ENCODE data around the gene TMEM164.
A peak's percentile ranks its signal among the peaks of the same experiment; 100 is the strongest.

TMEM164 gene

DNA sequence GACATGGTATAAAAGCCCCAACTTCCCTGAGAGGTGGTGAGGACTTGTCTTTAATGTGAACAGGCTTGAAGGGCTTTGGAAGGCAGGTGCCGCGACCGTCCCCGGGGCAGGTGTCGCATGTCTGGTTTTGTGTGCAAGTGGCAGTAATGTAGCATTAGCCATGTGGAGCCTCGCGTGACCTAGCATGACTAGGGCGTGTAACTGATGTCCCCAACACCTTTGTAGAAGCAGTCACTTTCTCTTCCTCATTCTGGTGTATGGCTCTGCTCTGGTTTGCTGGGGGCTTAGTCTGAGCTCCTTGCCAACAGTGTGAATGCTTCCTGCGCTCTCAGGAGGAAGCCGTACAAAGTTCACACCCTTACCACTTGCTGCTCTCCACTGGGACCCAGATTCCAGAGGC lies 169.3 kb downstream of the TMEM164 start:
- no peak for DNase-seq

DNA sequence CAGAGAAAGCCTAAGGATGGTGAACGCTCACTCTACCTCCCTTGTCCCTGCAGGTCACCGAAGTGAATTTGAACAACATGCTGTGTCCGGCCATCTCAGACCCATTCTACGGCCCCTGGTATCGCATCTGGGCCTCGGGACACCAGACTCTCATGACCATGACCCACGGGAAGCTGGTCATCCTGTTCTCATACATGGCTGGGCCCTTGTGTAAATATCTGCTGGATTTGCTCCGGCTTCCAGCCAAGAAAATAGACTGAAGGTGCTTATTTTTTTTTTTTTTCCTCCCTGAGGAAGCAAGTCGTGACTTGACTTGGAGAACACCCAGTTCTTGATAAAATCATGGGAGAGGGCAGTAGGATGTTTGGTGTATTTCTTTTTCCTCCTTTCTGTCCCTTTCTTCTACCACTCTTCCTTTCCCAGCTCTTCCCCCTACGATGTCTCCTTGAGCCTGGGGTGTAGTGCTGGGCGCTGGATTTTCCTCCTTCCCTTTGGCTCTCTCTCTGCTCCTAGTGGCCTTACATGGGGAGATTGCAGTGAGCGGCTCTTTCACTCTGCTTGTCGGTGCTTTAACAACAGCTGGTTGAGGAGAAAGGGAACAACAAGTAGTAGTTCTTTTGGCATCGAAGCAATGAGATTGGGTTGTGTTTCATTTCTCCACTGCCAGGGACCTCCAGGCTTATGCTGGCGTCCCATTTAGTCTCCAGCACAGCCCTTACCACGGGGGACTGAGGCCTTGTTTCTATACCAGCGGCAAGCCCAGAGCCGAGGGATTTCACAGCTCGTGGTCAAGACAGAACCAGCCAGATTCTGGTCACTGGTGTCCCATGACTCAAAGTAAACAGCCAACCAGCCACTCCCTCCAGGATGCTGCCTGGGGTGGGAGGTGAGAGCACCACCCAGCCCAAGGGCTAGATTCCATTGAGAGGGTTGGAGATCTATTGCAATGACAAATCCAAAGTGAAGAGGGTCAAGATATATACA lies 170.6 kb downstream of the TMEM164 start:
- DNase-seq: no peak

DNA sequence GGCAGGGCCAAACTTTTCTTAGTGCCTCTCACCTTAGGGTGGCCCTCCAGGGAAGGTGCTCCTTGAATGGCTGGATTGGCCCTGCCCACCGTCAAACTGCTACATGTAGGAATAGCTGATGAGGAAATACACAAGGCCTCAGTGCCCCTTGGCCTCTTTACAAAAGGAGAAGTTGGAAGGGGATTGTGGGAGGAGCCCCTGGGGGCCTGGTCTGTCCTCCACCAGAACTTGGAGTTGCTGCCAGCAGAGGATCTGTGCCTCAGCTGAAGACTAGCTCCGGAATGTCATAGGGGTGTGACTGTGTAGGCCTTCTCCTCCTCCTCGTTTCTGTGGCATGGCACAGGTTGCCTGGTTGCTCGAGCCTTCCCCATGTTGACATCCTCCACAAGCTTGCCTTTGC lies 172.2 kb downstream of the TMEM164 start:
- no peak for DNase-seq

DNA sequence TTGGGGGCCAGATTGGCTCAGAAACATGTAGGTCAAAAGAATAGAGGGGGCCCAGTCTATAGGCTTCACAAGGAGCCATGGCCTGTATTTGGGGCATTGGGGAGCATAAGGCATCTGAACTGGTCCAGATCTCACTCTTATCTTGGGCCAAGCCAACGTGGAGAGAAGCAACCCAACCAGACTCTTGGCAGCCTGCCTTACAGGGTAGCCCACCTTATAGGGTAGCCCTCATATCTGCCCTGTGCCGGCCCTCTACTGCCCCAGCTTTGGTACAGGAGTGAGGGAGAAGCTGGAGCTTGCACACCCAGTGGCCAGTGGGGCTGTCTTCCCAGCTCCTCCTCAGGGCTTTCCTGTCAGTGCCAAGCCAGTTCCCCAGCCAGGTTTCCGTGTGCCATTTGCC lies 172.8 kb downstream of the TMEM164 start:
- DNase-seq: no peak

DNA sequence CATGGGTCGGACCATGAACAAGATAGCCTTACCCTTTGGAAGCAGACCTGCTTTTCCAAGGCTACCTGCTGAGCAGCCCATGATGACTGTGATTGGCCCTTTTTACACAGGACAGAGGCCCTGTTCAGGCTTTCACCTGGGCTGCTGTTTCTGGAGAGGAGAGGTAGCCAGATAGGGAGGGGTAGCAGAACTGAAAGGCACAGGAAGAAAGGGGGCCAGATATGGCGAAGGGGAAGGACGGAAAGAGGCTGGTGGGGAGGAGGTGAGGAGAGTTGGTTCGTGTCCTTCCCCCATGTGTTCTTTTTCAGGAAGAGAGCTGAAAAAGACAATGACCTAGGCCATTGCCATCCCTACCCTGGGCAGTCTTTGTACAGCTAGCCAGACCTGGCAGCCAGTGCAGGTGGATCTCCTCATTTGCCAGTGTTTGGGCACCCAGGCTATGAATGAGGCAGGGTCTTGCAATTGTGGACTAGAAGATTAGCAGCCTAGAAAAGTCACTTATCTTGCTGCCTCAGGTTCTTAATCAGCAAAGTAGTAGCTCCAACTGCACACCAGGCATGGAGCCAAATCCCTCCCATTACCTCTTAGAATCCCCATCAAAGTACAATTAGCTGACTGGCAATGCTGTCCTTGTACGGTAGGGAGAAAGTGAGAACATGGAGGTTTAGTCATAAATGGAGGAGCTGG lies 175.4 kb downstream of the TMEM164 start:
- DNase-seq: no peak

DNA sequence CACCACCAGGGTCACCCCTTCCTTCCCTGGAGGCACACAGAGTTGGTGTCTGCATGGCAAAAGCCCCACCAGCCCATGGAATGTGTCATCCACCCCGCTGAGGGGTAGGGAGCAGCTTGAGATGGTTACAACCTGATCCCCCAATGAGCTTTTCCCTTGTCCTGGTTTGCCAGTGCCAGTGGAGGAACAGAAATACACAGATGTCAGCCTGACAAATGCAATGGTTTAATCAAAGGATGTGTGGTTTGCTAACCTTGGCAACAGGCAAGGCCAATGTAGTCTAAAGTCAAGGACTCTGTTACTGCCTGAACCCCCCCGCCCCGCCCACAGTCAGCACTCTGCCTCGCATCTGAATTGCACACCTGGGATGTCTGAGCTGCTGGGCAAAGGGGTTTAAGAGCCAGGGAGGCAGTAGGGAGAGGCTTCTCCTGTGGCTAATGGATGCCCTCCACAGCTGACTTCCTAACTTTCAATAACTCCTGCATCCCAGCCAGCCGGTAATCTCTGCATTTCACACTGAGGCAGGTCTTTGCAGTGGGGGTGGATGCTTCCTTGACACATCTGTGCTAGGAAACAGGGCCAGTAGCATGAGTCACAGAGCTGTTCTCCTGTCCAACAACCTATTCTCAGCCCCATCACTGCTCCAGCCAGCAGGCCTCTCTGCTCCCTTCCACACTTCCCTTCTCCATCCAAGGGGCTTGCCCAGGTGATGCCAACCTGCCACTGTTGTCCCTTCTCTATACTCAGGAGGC lies 177.4 kb downstream of the TMEM164 start:
- no peak for DNase-seq

DNA sequence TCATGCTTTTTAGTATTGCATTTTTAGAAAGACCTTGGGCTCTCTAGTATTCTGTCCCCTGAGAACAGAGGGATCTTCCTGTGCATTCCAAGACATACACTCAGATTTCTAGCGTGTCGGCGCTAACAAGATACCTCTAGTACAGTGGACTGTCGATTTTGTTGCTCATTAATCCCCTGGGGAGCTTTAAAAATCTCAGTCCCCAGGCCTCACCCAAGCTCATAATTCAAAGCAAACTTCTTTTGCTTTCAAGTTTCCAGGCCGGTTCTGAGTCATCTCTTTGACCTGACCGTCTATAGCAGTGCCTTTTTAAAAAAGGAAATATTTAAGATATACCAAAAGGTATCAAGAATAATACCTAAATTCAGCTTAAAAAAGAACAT lies 178.0 kb downstream of the TMEM164 start:
- no peak for DNase-seq

DNA sequence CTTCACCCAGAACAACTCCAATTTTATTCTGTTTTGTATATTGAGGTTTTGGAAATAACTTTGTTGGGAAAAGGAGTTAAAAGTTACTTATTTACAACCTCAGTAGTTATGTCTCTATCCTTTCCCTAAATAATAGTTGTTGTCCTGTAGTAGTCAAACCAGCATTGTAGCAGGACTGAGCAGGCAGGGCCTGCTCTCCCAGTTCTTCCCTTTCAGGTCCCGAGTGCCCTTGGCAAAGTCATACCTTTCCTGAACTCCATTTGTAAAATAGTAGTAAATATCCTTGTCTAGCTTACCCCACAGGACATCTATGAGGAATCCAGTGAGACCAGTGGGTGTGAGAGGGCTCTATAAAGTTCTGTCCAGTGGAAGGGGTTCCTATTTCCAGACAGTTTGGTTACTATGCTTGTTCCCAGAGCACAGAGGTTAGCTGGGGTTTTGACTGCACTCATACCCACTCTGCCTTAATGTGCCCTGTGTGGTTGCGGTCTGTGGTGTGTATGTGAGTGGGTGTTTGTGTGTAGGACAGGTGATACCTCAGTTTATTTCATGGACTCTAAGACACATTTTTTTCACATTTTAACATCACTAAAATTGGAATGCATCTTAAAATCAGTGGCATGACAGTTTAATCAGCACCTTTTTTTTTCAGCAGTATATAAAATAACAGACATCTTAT lies 178.7 kb downstream of the TMEM164 start:
- no peak for DNase-seq

DNA sequence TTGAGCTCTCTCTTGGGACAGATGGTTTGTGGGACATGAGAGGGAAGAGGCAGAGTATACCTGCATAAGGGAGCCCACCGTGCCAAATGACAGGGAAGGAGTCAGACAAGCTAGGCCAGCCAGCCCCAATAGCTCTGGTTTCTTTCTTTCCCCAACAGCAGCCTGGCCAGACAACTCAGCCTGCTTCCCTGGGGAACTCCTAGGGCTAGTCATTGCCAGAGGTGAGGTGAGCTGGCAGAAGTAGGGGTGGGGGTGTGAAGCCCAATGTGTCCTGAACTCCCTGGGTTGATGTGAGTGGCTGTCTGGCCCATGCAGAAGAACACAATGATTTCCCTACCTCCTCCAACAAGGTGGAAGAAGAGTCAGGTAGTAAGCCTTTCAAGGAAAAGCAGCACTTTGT lies 179.4 kb downstream of the TMEM164 start:
- DNase-seq: no peak

DNA sequence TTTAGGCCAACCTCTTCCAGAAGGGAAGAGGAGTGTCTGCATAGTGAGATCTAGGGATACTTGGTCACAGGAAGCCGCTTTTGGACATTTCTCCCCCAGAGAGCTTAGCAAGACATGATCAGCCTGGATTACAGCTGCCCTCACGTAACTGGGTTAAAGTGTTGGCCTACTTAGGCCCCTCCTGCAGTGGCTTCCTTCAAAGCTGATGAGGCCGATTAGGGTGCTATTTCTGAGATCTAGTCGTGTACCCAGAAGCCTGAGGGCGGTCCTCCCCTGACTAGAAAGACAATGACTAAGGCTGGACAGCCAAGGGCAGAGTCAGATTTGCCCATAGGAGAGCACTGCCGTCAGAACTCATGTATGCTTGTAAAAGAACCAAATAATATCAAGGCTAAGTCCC lies 180.0 kb downstream of the TMEM164 start:
- no peak for DNase-seq

DNA sequence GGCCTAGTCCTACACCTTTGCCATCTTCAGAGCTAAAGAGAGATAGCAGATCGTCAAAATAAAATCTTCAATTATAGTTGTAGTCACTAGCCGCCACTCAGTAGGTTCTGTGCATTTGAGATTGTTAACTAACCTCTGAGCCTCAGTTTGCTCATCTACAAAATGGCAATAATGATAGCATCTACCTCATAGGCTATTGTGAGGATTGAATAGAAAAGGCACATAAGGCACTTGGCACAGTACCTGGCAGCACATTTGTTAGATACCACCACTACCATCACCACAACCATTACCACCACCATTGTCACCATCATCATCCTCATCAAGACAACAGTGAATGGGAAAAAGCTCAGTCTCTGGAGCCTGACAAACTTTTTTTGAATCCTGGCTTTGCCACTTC lies 180.4 kb downstream of the TMEM164 start:
- DNase-seq: no peak

DNA sequence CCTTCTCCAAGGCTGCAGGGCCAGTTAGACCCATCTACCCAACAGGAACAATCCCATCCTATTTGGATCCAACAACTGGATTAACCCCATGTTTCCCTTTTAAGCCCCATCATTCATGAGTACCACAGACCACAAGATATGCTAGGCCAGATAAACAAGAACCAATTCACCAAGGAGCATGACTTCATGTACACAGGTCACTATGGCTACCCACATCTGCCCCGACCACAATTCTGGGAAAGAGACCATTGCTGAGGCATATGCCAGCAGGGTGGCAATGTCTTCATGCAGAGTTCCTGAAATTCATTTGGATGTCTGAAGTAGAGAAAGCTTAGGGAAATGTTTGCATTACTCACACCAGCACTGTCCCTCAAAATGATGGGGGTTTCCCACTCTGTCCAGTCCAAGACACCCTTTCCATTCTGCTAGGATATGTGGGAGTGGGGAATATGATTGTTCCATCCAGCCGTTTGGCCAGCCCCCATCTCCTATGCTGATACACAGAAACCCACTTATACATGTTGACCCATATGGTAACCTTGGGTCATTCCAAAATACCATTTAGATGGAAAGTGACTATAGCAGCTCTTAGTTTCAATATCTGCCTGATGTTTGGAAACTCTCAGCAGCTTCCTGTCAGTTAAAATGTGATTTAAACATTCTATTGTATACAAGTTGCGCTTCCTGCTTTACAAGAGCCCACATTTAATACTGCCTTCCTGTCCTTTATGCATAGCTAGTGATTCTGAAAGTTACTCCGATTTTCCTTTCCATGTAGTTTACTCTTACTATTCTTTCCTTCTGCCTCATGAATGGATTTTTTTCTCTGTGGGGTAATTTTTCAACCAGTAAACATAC lies 186.0 kb downstream of the TMEM164 start:
- peak in 1 of 5 donors; percentile 18 for DNase-seq

DNA sequence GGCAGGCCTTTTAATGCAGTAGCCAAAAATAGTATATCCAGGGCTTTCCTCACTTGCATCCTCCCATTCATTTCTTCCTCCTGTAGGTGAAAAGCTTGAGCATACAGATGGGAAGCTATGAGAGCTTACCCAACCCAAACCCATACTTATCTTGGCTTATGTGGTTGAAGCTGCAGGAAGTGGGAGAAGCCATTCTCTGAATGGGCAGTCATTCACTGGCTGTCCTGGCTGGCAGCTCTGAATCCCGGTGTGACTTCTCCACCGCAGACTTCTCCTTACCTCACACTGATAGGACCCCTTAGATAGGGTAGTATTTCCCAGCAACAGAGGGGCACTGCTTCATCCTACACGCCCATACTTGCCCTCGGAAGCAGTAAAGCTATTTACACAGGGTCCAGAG lies 189.6 kb downstream of the TMEM164 start:
- DNase-seq: no peak

DNA sequence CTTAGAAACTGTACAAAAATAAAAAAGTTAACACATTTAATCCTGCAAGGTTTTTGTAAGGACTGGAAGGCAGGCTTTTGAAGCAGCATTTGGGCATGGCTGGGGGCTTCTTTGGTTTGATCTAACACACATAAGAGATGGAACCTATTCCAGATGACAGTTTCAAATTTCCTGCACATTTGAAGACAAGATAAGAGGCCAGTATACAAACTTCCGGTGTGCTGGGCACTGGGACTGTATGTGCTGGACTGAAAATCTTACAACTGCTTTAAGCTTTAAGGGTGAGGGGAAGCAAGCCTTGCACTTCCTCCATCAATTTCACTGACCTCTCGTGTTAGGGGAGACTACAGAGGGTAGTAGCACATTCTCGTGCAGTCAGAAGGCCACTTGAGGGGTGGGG lies 192.1 kb downstream of the TMEM164 start:
- DNase-seq: no peak

DNA sequence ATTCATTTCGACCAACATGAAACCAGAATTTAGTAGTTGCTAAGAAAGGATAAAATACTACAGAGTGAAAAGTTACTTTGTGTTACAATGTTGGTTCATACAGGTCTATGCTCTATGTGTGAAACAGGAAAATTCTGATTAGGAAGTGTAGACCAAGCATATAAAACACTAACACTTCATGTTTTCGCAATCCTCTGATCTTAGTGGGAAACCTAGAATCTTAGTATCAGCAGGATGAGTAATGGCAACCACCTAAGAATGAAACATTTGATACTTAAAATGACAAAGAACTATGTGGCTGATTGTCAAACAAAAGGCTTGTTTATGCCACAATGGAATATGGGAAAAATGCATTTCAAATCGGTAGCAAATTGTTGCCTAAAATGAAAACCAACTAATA lies 198.9 kb downstream of the TMEM164 start:
- no peak for DNase-seq

DNA sequence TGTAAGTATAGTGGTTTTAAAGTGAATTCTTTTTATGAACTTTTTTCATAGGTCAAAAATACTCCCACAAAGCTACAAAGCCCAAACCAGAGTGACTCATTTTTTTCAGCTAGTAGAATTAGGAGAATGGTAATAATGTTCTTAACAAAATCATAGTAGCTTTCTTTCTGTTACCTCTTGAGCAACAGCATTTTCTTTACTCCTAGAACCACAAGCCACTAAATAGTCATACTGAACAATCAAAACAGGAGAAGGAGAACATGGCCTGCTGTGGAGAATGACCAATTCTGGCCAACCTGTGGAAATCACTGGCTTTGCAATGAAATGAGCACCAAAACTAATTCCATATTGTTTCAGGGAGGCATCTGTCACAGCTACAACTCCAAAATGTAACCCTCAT lies 202.1 kb downstream of the TMEM164 start:
- no peak for DNase-seq

DNA sequence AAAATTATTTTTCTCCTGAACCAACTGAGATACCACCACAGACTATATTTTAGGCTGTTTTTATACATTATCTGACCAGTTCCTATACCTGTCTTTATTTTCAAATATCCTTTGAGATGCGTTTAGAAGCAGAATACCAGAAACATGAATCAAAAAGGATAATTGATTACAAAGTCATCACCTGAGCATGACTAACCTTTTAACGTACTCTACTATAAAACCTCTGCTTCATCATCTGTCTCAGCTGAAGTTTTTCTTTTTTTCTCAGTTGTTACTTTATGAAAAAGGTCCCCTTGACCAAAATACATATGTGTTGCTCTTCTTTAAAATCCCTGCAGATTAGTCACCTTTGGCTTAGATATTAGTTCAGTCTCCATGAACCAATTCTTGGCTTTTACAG lies 205.2 kb downstream of the TMEM164 start:
- no peak for DNase-seq

DNA sequence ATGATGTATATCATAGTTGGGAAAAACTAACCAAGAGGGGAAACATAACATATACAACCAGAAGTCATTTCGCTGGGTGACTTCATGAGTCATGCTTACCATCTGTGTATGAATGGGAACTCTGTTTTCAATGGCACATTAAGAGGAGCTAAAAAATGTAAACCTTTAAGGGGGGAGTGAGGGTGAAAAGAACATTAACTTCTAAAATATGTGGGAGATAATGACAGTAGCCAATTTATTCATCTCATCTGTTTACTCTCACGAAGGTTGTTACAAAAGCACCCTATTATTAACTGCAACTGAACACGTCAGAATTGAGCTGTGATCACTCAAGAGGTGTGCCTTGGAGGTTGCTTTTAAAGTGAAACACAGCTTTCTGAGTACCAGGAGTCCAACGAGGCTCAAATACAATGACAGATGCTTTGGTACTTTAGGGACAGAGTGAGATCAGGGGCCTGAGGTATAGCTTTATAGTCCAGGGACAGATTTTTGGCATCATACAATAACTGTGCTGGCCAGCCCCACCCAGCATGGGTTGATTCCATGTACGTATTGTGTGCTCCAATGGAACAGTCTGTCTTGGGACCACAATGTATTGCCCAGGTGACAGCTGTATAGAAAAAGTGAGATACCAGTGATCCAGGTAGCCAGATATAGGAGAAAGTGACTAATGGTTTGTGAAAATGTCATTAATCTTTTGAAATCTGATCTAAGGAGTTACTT lies 207.7 kb downstream of the TMEM164 start:
- DNase-seq: no peak

DNA sequence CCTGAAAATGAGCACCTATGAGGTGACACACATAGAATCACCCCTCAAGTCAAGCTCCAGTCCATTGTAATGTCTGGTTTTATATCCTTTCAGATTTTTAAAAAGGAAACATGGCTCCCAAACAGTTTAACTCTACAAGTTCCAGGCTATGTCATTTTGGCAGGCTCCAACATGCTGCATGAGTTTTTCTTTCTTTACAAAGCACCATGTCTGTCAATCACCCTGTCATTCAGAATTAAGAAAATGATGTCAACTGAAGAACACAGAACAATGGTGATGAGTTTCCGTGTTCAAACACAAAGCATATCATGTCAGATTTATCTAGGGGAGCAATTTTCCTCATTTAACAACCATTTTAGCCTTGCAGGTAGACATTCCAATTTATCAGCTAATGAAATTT lies 208.4 kb downstream of the TMEM164 start:
- no peak for DNase-seq

DNA sequence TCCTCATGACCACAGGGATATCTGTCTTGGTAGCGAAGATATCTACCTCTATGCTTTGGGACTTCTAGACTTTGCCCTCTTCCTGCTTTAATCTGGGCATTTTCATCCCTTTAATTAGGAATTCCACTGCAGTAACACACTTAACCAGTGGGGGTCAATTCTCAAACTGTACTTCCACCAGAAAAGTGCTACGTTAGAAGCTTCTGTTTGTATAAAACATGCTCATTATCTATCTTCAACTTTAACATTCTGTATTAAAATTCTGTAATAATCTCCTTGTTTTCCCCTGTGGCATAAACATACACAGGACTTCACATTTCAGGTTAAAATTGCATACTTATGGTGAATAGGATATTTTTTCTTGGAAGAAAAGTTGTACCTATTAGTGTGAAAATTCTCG lies 209.4 kb downstream of the TMEM164 start:
- DNase-seq: no peak

DNA sequence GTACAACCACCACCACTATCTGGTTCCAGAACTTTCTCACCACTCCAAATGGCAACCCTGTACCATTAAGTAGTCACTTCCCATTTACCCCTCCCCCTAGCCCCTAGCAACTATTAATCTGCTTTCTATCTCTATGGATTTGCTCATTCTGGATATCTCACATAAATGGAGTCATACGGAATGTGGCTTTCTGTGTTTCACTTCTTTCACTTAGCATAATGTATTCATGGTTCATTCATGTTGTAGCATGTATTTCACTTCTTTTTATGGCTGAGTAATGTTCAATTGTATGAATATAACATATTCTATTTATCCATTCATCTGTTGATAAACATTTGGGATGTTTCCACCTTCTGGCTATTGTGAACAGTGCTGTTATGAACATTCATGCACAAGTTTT lies 210.3 kb downstream of the TMEM164 start:
- no peak for DNase-seq

Data from T-helper 1 cell (primary cell).